IMR-90 (cell line): Measurements from ENCODE around the gene CSNK1G2. TPM values are rescaled to one million over a fixed set of nuclear protein-coding genes. Genes with fewer than 3 reads are reported as not detected.

ENCODE experiments used
- ATAC-seq: fragments of 200-7000 bp; cut with Tn5 transposase; 2 replicates; pipeline ENCODE4 v1.9.1; 2020; ENCODE audit warnings: low read depth, mild to moderate bottlenecking, moderate library complexity
- BruUV-seq: library from RNA; stranded (reverse); fragments of 400-500 nt; replicated peaks from 2 replicates; lab custom pipeline; 2021; lab: Mats Ljungman, UMichigan
- CTCF ChIA-PET: fragments of 300-600 bp; formaldehyde crosslinking; extraction: SDS; loops from one replicate; lab custom pipeline; 2021; ENCODE audit warnings: antibody characterized with exemption; lab: Yijun Ruan, JAX
- POLR2A ChIA-PET: fragments of 300-600 bp; sonication (Branson Sonifier 250); formaldehyde crosslinking; loops from one replicate; lab custom pipeline; 2022; ENCODE audit warnings: antibody characterized with exemption; ENCODE audit not compliant: unreplicated experiment; lab: Charles Lee
- DNase-seq: peaks from one replicate; pipeline ENCODE4 v3.0.0; 2013
- H2AFZ ChIP-seq: replicated peaks from 2 replicates; pipeline ENCODE3; 2013; ENCODE audit warnings: low read length, mild to moderate bottlenecking; ENCODE audit not compliant: poor library complexity
- H2AK5ac ChIP-seq: 2 replicates; pipeline ENCODE4 v1.6.1; 2013; ENCODE audit warnings: low read depth, low read length, inconsistent platforms
- H2AK9ac ChIP-seq: replicated peaks from 2 replicates; pipeline ENCODE3; 2013; ENCODE audit warnings: mild to moderate bottlenecking, low read depth, low read length, moderate library complexity; ENCODE audit not compliant: poor library complexity
- H2BK120ac ChIP-seq: 2 replicates; pipeline ENCODE4 v1.6.1; 2013; ENCODE audit warnings: low read depth, low read length, inconsistent platforms
- H2BK15ac ChIP-seq: 3 replicates; pipeline ENCODE4 v1.6.1; 2013; ENCODE audit warnings: low read depth, low read length, inconsistent platforms
- H2BK20ac ChIP-seq: 2 replicates; pipeline ENCODE4 v1.6.1; 2013; ENCODE audit warnings: low read depth, mild to moderate bottlenecking, inconsistent platforms, low read length, moderate library complexity
- H2BK5ac ChIP-seq: 2 replicates; pipeline ENCODE4 v1.6.1; 2013; ENCODE audit warnings: mild to moderate bottlenecking, low read depth, low read length, inconsistent platforms; ENCODE audit not compliant: poor library complexity, severe bottlenecking
- H3K14ac ChIP-seq: replicated peaks from 2 replicates; pipeline ENCODE4 v1.6.1; 2013; ENCODE audit warnings: low read depth, low read length, inconsistent platforms
- H3K18ac ChIP-seq: 2 replicates; pipeline ENCODE4 v1.6.1; 2013; ENCODE audit warnings: low read depth, low read length, control low read depth
- H3K23ac ChIP-seq: 2 replicates; pipeline ENCODE4 v1.6.1; 2013; ENCODE audit warnings: low read depth, low read length, inconsistent platforms
- H3K27ac ChIP-seq: 2 replicates; pipeline ENCODE4 v1.5.1; 2013; ENCODE audit warnings: mild to moderate bottlenecking, control low read depth, low read length; ENCODE audit not compliant: insufficient read depth
- H3K27me3 ChIP-seq: 2 replicates; pipeline ENCODE4 v1.6.1; 2013; ENCODE audit warnings: low read length; ENCODE audit not compliant: control insufficient read depth, insufficient read depth
- H3K36me3 ChIP-seq: 2 replicates; pipeline ENCODE4 v1.6.1; 2013; ENCODE audit warnings: low read length, mixed read lengths; ENCODE audit not compliant: control insufficient read depth, insufficient read depth
- H3K4ac ChIP-seq: 2 replicates; pipeline ENCODE4 v1.6.1; 2013; ENCODE audit warnings: low read depth, low read length, inconsistent platforms
- H3K4me1 ChIP-seq: 2 replicates; pipeline ENCODE4 v1.6.1; 2013; ENCODE audit warnings: low read length, mixed read lengths; ENCODE audit not compliant: control insufficient read depth, insufficient read depth
- H3K4me2 ChIP-seq: 2 replicates; pipeline ENCODE4 v1.6.1; 2013; ENCODE audit warnings: low read depth, mild to moderate bottlenecking, control low read depth, low read length, moderate library complexity
- H3K4me3 ChIP-seq: 2 replicates; pipeline ENCODE4 v1.5.1; 2013; ENCODE audit warnings: low read depth, mild to moderate bottlenecking, control low read depth, low read length, moderate library complexity; ENCODE audit not compliant: insufficient read depth
- H3K56ac ChIP-seq: 2 replicates; pipeline ENCODE4 v1.6.1; 2013; ENCODE audit warnings: low read length, inconsistent platforms; ENCODE audit not compliant: insufficient read depth; ENCODE audit errors: extremely low read depth
- H3K79me1 ChIP-seq, 2 experiments: 2 replicates each; pipeline ENCODE4 v1.6.1; 2013; ENCODE audit warnings: low read length in 2 of 2, inconsistent platforms in 1 of 2, low read depth in 1 of 2
- H3K9ac ChIP-seq: 2 replicates; pipeline ENCODE4 v1.6.1; 2013; ENCODE audit warnings: low read depth, low read length, control low read depth
- H3K9me1 ChIP-seq: 2 replicates; pipeline ENCODE4 v1.6.1; 2013; ENCODE audit warnings: low read length, inconsistent platforms; ENCODE audit not compliant: insufficient read depth
- H3K9me3 ChIP-seq: 2 replicates; pipeline ENCODE4 v1.6.1; 2013; ENCODE audit warnings: low read length; ENCODE audit not compliant: control insufficient read depth, insufficient read depth
- H4K20me1 ChIP-seq: 2 replicates; pipeline ENCODE4 v1.6.1; 2013; ENCODE audit warnings: low read length, inconsistent platforms; ENCODE audit not compliant: insufficient read depth
- H4K5ac ChIP-seq: 2 replicates; pipeline ENCODE4 v1.6.1; 2013; ENCODE audit warnings: mild to moderate bottlenecking, low read depth, low read length, control low read depth
- H4K8ac ChIP-seq, 2 experiments: 2 replicates each; pipeline ENCODE4 v1.6.1; 2013; ENCODE audit warnings: low read depth in 2 of 2, low read length in 2 of 2, control low read depth in 1 of 2, inconsistent platforms in 1 of 2
- H4K91ac ChIP-seq: 2 replicates; pipeline ENCODE4 v1.6.1; 2013; ENCODE audit warnings: low read depth, low read length, inconsistent platforms; ENCODE audit not compliant: insufficient read depth
- BHLHE40 ChIP-seq: fragments of 150-350 bp; IDR thresholded peaks from 2 replicates; pipeline ENCODE4 v1.6.1; 2016; ENCODE audit warnings: mild to moderate bottlenecking, low read depth, low read length
- CHD1 ChIP-seq: IDR thresholded peaks from 2 replicates; pipeline ENCODE4 v1.6.1; 2012; ENCODE audit warnings: low read depth, low read length, improper control_type of control experiment
- ELK1 ChIP-seq: fragments of 150-350 bp; IDR thresholded peaks from 2 replicates; pipeline ENCODE4 v1.6.1; 2016; ENCODE audit warnings: low read depth, mild to moderate bottlenecking, low read length, moderate library complexity, borderline replicate concordance
- MAFK ChIP-seq: IDR thresholded peaks from 2 replicates; pipeline ENCODE4 v1.6.1; 2012; ENCODE audit warnings: low read depth, low read length, improper control_type of control experiment
- MAZ ChIP-seq: IDR thresholded peaks from 2 replicates; pipeline ENCODE4 v1.6.1; 2012; ENCODE audit warnings: low read depth, mild to moderate bottlenecking, low read length, improper control_type of control experiment, moderate library complexity, borderline replicate concordance
- MXI1 ChIP-seq: IDR thresholded peaks from 2 replicates; pipeline ENCODE4 v1.6.1; 2012; ENCODE audit warnings: low read depth, mild to moderate bottlenecking, low read length, moderate library complexity, borderline replicate concordance
- POLR2A ChIP-seq: IDR thresholded peaks from 2 replicates; pipeline ENCODE4 v1.6.1; 2012; ENCODE audit warnings: mild to moderate bottlenecking, low read depth, low read length
- RAD21 ChIP-seq: IDR thresholded peaks from 2 replicates; pipeline ENCODE4 v1.6.1; 2012; ENCODE audit warnings: low read length, improper control_type of control experiment
- RCOR1 ChIP-seq: IDR thresholded peaks from 2 replicates; pipeline ENCODE4 v1.6.1; 2012; ENCODE audit warnings: mild to moderate bottlenecking, low read length, improper control_type of control experiment; ENCODE audit not compliant: insufficient replicate concordance
- RFX5 ChIP-seq: IDR thresholded peaks from 2 replicates; pipeline ENCODE4 v1.8.0; 2012; ENCODE audit warnings: low read depth, mild to moderate bottlenecking, low read length, moderate library complexity
- WGBS, 2 experiments: methylation state at CpG; one replicate each; pipeline versions ENCODE4 v1.1.5 to v1.1.7; 2013; ENCODE audit warnings: missing lambda C conversion rate in 2 of 2; ENCODE audit not compliant: insufficient read length in 1 of 2; ENCODE audit errors: extremely low coverage in 2 of 2; 5-methylcytosine and 5-hydroxymethylcytosine counted together
- dilution Hi-C: fragments of 300-500 bp; cut with HindIII; formaldehyde crosslinking; loops from one replicate; pipeline ENCODE4 v1.14.3; 2018; ENCODE audit warnings: low sequenced_read_pairs; ENCODE audit not compliant: unreplicated experiment
- in situ Hi-C: fragments of 300-500 bp; cut with MboI; formaldehyde crosslinking; loops from 3 replicates; pipeline ENCODE4 v1.14.3; 2019; ENCODE audit warnings: low sequenced_read_pairs, inconsistent platforms, mixed read lengths
- intact Hi-C: fragments of 100-400 bp; cut with micrococcal nuclease; formaldehyde crosslinking; loops from 2 replicates; pipeline ENCODE4 v1.10.0; 2022
- polyA plus RNA-seq, 3 experiments: library from polyadenylated mRNA; depleted of rRNA; stranded (reverse); fragments of >200 nt; gene quantifications; 2 replicates each; pipeline ENCODE4 v1.2.3, GENCODE V29; 2012; ENCODE audit warnings: low replicate concordance in 1 of 3
- total RNA-seq: library from RNA; depleted of rRNA; stranded (reverse); fragments of >200 nt; gene quantifications from 2 replicates; pipeline ENCODE4 v1.2.3, GENCODE V29; 2012
- TF ChIP-seq, protein P1 (sequence below): conservative IDR thresholded peaks from 2 replicates; pipeline ENCODE4 v1.5.1; 2012; ENCODE audit warnings: mild to moderate bottlenecking, low read depth, low read length, improper control_type of control experiment
- TF ChIP-seq, protein P2 (sequence below): fragments of 150-350 bp; IDR thresholded peaks from 2 replicates; pipeline ENCODE4 v1.6.1; 2017; ENCODE audit warnings: mild to moderate bottlenecking, antibody characterized with exemption, low read length, low read depth

Gene CSNK1G2
- total and polyA plus RNA-seq, 2 of the 4 experiments (the other 2 are of a cell fraction), result 38.0 to 96.3 TPM

DNA sequence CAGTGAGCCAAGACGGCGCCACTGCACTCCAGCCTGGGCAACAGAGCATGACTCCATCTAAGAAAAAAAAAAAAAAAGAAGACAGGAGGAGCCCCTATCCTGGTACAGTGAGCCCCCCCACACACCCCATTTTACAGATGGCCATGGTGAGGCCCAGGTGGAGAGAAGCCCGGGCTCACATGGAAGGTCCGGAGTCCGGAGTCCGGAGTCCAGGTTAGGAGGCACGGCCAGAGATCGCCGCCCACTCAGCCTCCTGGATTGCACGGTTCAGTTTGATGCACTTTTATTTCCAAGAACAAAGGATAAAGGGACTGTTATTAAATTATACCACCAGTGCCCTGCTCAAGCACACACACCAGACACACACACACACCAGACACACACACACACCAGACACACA lies 85.8 kb downstream of the CSNK1G2 start:
- no peak overlapping the region for H3K4ac ChIP-seq
- H3K56ac ChIP-seq, result no peak overlapping the region
- no peak overlapping the region for H2BK20ac ChIP-seq
- no peak overlapping the region for H4K91ac ChIP-seq
- WGBS, 2 experiments, result 100% methylated on average over 1 of the region's 10 CpGs; no CpG with 5 or more reads in 1 of the 2 experiments
- no peaks in the 10 kb centered on the region for H3K9me1 ChIP-seq
- no peak overlapping the region for H3K4me2 ChIP-seq
- ChIA-PET CTCF (no interaction called here), POLR2A (no interaction called here)
- peaks cover 2% of the 10 kb centered on the region for H3K4me1 ChIP-seq
- no peaks in the 10 kb centered on the region for H3K79me1 ChIP-seq
- H4K8ac ChIP-seq, result no peak overlapping the region
- H3K36me3 ChIP-seq, result no peaks in the 10 kb centered on the region
- H3K27ac ChIP-seq, result no peak overlapping the region
- no TSS peak for BruUV-seq
- H2BK5ac ChIP-seq, result no peak overlapping the region
- in situ Hi-C loops (no loop called here), intact Hi-C loops (no loop called here), dilution Hi-C loops (no loop called here)
- H3K9me3 ChIP-seq, result peaks cover 3% of the 10 kb centered on the region
- no peak overlapping the region for H2AK5ac ChIP-seq
- H3K27me3 ChIP-seq, result peaks cover 1% of the 10 kb centered on the region; the same call in 1 of the 2 replicates
- H3K23ac ChIP-seq, result no peak overlapping the region
- H2AFZ ChIP-seq, result no peak overlapping the region
- H2BK15ac ChIP-seq, result no peak overlapping the region
- H2BK120ac ChIP-seq, result no peak overlapping the region
- H3K14ac ChIP-seq, result no peak overlapping the region
- no peak overlapping the region for H3K9ac ChIP-seq
- H4K5ac ChIP-seq, result no peak overlapping the region
- no peaks in the 10 kb centered on the region for H4K20me1 ChIP-seq
- no peak for TF ChIP-seq MXI1
- no peak for TF ChIP-seq RCOR1
- TF ChIP-seq RAD21, result no peak
- no peak for TF ChIP-seq POLR2A
- TF ChIP-seq RFX5, result no peak
- no peak for TF ChIP-seq BHLHE40
- no peak for TF ChIP-seq MAFK
- TF ChIP-seq, protein P1, sequence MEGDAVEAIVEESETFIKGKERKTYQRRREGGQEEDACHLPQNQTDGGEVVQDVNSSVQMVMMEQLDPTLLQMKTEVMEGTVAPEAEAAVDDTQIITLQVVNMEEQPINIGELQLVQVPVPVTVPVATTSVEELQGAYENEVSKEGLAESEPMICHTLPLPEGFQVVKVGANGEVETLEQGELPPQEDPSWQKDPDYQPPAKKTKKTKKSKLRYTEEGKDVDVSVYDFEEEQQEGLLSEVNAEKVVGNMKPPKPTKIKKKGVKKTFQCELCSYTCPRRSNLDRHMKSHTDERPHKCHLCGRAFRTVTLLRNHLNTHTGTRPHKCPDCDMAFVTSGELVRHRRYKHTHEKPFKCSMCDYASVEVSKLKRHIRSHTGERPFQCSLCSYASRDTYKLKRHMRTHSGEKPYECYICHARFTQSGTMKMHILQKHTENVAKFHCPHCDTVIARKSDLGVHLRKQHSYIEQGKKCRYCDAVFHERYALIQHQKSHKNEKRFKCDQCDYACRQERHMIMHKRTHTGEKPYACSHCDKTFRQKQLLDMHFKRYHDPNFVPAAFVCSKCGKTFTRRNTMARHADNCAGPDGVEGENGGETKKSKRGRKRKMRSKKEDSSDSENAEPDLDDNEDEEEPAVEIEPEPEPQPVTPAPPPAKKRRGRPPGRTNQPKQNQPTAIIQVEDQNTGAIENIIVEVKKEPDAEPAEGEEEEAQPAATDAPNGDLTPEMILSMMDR, result no peak
- TF ChIP-seq MAZ, result no peak
- TF ChIP-seq CHD1, result no peak
- TF ChIP-seq ELK1, result no peak
- TF ChIP-seq, protein P2, sequence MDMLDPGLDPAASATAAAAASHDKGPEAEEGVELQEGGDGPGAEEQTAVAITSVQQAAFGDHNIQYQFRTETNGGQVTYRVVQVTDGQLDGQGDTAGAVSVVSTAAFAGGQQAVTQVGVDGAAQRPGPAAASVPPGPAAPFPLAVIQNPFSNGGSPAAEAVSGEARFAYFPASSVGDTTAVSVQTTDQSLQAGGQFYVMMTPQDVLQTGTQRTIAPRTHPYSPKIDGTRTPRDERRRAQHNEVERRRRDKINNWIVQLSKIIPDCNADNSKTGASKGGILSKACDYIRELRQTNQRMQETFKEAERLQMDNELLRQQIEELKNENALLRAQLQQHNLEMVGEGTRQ, result no peak
- ATAC-seq, result no peak
- DNase-seq, result no peak
- no peak overlapping the region for H3K18ac ChIP-seq
- no peak overlapping the region for H3K4me3 ChIP-seq
- H2AK9ac ChIP-seq, result no peak overlapping the region
